Motor neuron (in vitro differentiated cells): ENCODE data around the gene ASAH2B. TPM values are rescaled to one million over a fixed set of nuclear protein-coding genes. Genes with fewer than 3 reads are reported as not detected.
"Not testable (repeated sequence)": the region's sequence is repeated elsewhere in the genome, so short reads cannot be mapped to it uniquely, and the experiment has no call there.

Experiments used
- ATAC-seq, 8 experiments: fragments of 200-7000 bp; cut with Tn5 transposase; replicated peaks in 6 of 8; 2 replicates each; pipeline ENCODE4 v1.8.0; 2021; ENCODE audit warnings: mild to moderate bottlenecking in 8 of 8, moderate library complexity in 8 of 8
- H3K27ac ChIP-seq, 2 donors: fragments of 250-450 bp; sonication (Bioruptor Pico); 2 replicates each; pipeline ENCODE4 v1.9.0; 2021; ENCODE audit warnings: antibody characterized with exemption in 2 of 2, mild to moderate bottlenecking in 2 of 2, moderate library complexity in 1 of 2
- H3K4me1 ChIP-seq, 2 donors: fragments of 250-450 bp; sonication (Bioruptor Pico); replicated peaks in 1 of 2; 2 replicates each; pipeline ENCODE4 v1.6.1; 2021; ENCODE audit warnings: antibody characterized with exemption in 2 of 2, mild to moderate bottlenecking in 2 of 2, moderate library complexity in 1 of 2
- H3K4me3 ChIP-seq, 5 donors: fragments of 250-450 bp; sonication (Bioruptor Pico); 2 replicates each; pipeline ENCODE4 v1.9.0; 2021; ENCODE audit warnings: antibody characterized with exemption in 5 of 5, mild to moderate bottlenecking in 5 of 5, moderate library complexity in 4 of 5
- WGBS, 10 experiments: fragments of 450-650 bp; shearing (Covaris generic); methylation state at CpG; one replicate each; pipeline ENCODE4 v1.0.0; 2022; 5-methylcytosine and 5-hydroxymethylcytosine counted together
- in situ Hi-C, 9 experiments: fragments of 400-800 bp; cut with MboI; loops; one replicate each; pipeline ENCODE4 v1.15.0; 2021; ENCODE audit warnings: low sequenced_read_pairs in 9 of 9, low pct_unique_long_range_greater_than_20kb in 2 of 9; ENCODE audit not compliant: unreplicated experiment in 9 of 9
- total RNA-seq, 8 experiments: library from RNA; unstranded; fragments of 300-600 nt; gene quantifications; 2 replicates each; pipeline versions ENCODE4 v1.2.3 to v1.2.4, GENCODE V29; 2022

ASAH2B gene
- total RNA-seq, 8 experiments from 2014 or later = 8.4 to 11.4 (median 10.0) TPM

GRCh38 chr10:50766774-50767513 lies 27.2 kb downstream of the ASAH2B start:
- H3K4me1 ChIP-seq, H3K4me3 ChIP-seq, in situ Hi-C loops, H3K27ac ChIP-seq: not testable (repeated sequence)
- peak in 3 of 8 experiments; percentile 74 to 81 (median 76) for ATAC-seq
- WGBS, 10 experiments = 17 to 100% (median 100%) methylated on average over 1 to 3 of the region's 5 CpGs; no CpG with 5 or more reads in 5 of the 10 experiments

GRCh38 chr10:50772042-50772441 lies 32.3 kb downstream of the ASAH2B start:
- no CpG with 5 or more reads among the region's 3 CpGs for WGBS, 10 experiments

GRCh38 chr10:50774868-50775267 lies 35.1 kb downstream of the ASAH2B start:
- WGBS, 10 experiments = no CpG with 5 or more reads among the region's 2 CpGs
- not testable (repeated sequence) for H3K27ac ChIP-seq, H3K4me3 ChIP-seq, H3K4me1 ChIP-seq
- ATAC-seq = peak in 3 of 8 experiments; percentile 25 to 51 (median 39)
- in situ Hi-C loops = loop anchor here in 1 of 9 experiments (25.0 kb wide), 1 partner anchor 112 kb away; the partner anchor contains the start of gene A1CF

More at GRCh38 chr10:50772042-50772441, 32.3 kb downstream of the ASAH2B start:
- H3K4me1 ChIP-seq, H3K4me3 ChIP-seq, H3K27ac ChIP-seq, ATAC-seq, in situ Hi-C loops: not testable (repeated sequence)

- in situ Hi-C loops = loop anchor here in 1 of 9 experiments (25.0 kb wide), 1 partner anchor 107 kb away; the partner anchor contains the start of gene A1CF
- not testable (repeated sequence) for H3K27ac ChIP-seq, H3K4me1 ChIP-seq, H3K4me3 ChIP-seq, ATAC-seq
- WGBS, 10 experiments = 20 to 80% (median 53%) methylated on average over 1 of the region's 1 CpG; no CpG with 5 or more reads in 6 of the 10 experiments
Measured at GRCh38 chr10:50780036-50780435, 40.3 kb downstream of the ASAH2B start.

- not testable (repeated sequence) for ATAC-seq, H3K27ac ChIP-seq, H3K4me1 ChIP-seq, H3K4me3 ChIP-seq
- in situ Hi-C loops = loop anchor here in 1 of 9 experiments (25.0 kb wide), 1 partner anchor 105 kb away; the partner anchor contains the start of gene A1CF
Measured at GRCh38 chr10:50782017-50782416, 42.3 kb downstream of the ASAH2B start.

GRCh38 chr10:50787962-50788361 lies 48.2 kb downstream of the ASAH2B start:
- not testable (repeated sequence) for H3K4me3 ChIP-seq, ATAC-seq, H3K27ac ChIP-seq, H3K4me1 ChIP-seq
- 0 to 60% (median 54%) methylated on average over 1 to 3 of the region's 5 CpGs; no CpG with 5 or more reads in 6 of the 10 experiments for WGBS, 10 experiments
- in situ Hi-C loops = loop anchor here in 1 of 9 experiments (25.0 kb wide), 1 partner anchor 99 kb away; the partner anchor contains the start of gene A1CF

GRCh38 chr10:50788951-50789945 lies 49.5 kb downstream of the ASAH2B start:
- Histone ChIP-seq H3K4me3 (no peak overlapping the region), H3K4me1 (peaks cover 0 to 6% of the 10 kb centered on the region in 2 donors), H3K27ac (no peak overlapping the region)
- WGBS, 10 experiments = 0 to 70% (median 23%) methylated on average over 1 of the region's 1 CpG; no CpG with 5 or more reads in 4 of the 10 experiments
- in situ Hi-C loops = loop anchor here in 1 of 9 experiments (25.0 kb wide), 1 partner anchor 98 kb away; the partner anchor contains the start of gene A1CF
- peak in 7 of 8 experiments; percentile 43 to 95 (median 86) for ATAC-seq

- no peak for ATAC-seq
- H3K27ac ChIP-seq = no peak overlapping the region
- peaks cover 0 to 6% of the 10 kb centered on the region in 2 donors for H3K4me1 ChIP-seq
- in situ Hi-C loops = loop anchor here in 1 of 9 experiments (25.0 kb wide), 1 partner anchor 93 kb away; the partner anchor contains the start of gene A1CF
- no peak overlapping the region for H3K4me3 ChIP-seq
Measured at GRCh38 chr10:50794490-50794889, 54.8 kb downstream of the ASAH2B start.

GRCh38 chr10:50796693-50797092 lies 57.0 kb downstream of the ASAH2B start:
- ATAC-seq = no peak
- in situ Hi-C loops = loop anchor here in 1 of 9 experiments (25.0 kb wide), 1 partner anchor 91 kb away; the partner anchor contains the start of gene A1CF
- no peak overlapping the region for H3K27ac ChIP-seq

GRCh38 chr10:50798297-50798696 lies 58.6 kb downstream of the ASAH2B start:
- 20 to 100% (median 75%) methylated on average over 1 to 3 of the region's 3 CpGs; no CpG with 5 or more reads in 1 of the 10 experiments for WGBS, 10 experiments
- in situ Hi-C loops = loop anchor here in 1 of 9 experiments (25.0 kb wide), 1 partner anchor 89 kb away; the partner anchor contains the start of gene A1CF
- no peak for ATAC-seq
- Histone ChIP-seq H3K4me3 (no peak overlapping the region), H3K4me1 (no peaks in the 10 kb centered on the region), H3K27ac (no peak overlapping the region)

More at GRCh38 chr10:50796693-50797092, 57.0 kb downstream of the ASAH2B start:
- H3K4me3 ChIP-seq = no peak overlapping the region
- WGBS, 10 experiments = 17 to 100% (median 88%) methylated on average over 1 of the region's 1 CpG; no CpG with 5 or more reads in 2 of the 10 experiments
- H3K4me1 ChIP-seq = no peaks in the 10 kb centered on the region

GRCh38 chr10:50799595-50799994 lies 59.9 kb downstream of the ASAH2B start:
- H3K4me1 ChIP-seq = no peaks in the 10 kb centered on the region
- in situ Hi-C loops = loop anchor here in 1 of 9 experiments (25.0 kb wide), 1 partner anchor 88 kb away; the partner anchor contains the start of gene A1CF
- no peak for ATAC-seq
- WGBS, 10 experiments = 0 to 100% (median 81%) methylated on average over 1 of the region's 1 CpG
- no peak overlapping the region for H3K27ac ChIP-seq
- no peak overlapping the region for H3K4me3 ChIP-seq

- in situ Hi-C loops = no loop called here
- Histone ChIP-seq H3K4me1 (peaks cover 0 to 6% of the 10 kb centered on the region in 2 donors), H3K27ac (no peak overlapping the region), H3K4me3 (no peak overlapping the region)
- no peak for ATAC-seq
- WGBS, 10 experiments = 13 to 73% (median 50%) methylated on average over 1 to 2 of the region's 2 CpGs; no CpG with 5 or more reads in 3 of the 10 experiments
Measured at GRCh38 chr10:50805981-50806622, 66.4 kb downstream of the ASAH2B start.
